Measurements from ENCODE around the gene CCDC112. TPM values are rescaled to one million over a fixed set of nuclear protein-coding genes. Genes with fewer than 3 reads are reported as not detected.

CCDC112 gene
- total RNA-seq: 10.1 and 13.2 TPM in 2 replicates

GRCh38 chr5:115296124-115297022 lies at the start of gene CCDC112:
CCDC112 (minus strand) TSS chr5:115296654; CDS start chr5:115296543, 111 bp downstream.

GRCh38 chr5:115262321-115263077 lies 34.0 kb downstream of the CCDC112 start, which contains the start of gene PGGT1B:
PGGT1B (minus strand) TSS chr5:115262877; CDS start chr5:115262851, 26 bp downstream.

Other genes with a start within 250 kb of the CCDC112 start
- 2.4 and 2.5 TPM in 2 replicates for gene TRIM36, start 126.7 kb downstream of the CCDC112 start, total RNA-seq
- gene PGGT1B, start 33.8 kb downstream of the CCDC112 start, total RNA-seq: 13.1 and 19.9 TPM in 2 replicates
- gene FEM1C, start 248.1 kb upstream of the CCDC112 start, total RNA-seq: 25.7 and 27.9 TPM in 2 replicates

All from uterine smooth muscle cell (primary cell).